ENCODE measurements around the gene NACAD. TPM values are rescaled to one million over a fixed set of nuclear protein-coding genes. Genes with fewer than 3 reads are reported as not detected.
A peak's percentile ranks its signal among the peaks of the same experiment; 100 is the strongest.

NACAD gene
- total RNA-seq, 1 donor from 2014 or later: 21.6 TPM

GRCh38 chr7:45069444-45070253 lies 19.1 kb downstream of the NACAD start:
- peaks cover 12% of the 10 kb centered on the region for H3K36me3 ChIP-seq (ENCODE audit: insufficient read depth, low read length)
- TF ChIP-seq CTCF (IDR thresholded peaks at IDR 0.05; ENCODE audit: insufficient read depth, low read depth, low read length) (no peak), EZH2 (IDR thresholded peaks at IDR 0.05; ENCODE audit: insufficient read depth, low read length) (no peak)
- Mint-ChIP-seq H3K27me3 (ENCODE audit: low read depth, unreplicated experiment) (no peaks in the 10 kb centered on the region), H3K4me1 (ENCODE audit: low read depth, unreplicated experiment) (peaks cover 18% of the 10 kb centered on the region), H3K27ac (ENCODE audit: unreplicated experiment) (no peak overlapping the region), H3K4me3 (ENCODE audit: unreplicated experiment) (no peak overlapping the region), H3K9me3 (ENCODE audit: unreplicated experiment) (no peaks in the 10 kb centered on the region), H3K36me3 (ENCODE audit: low read depth, unreplicated experiment) (peaks cover 19% of the 10 kb centered on the region)
- H3K27ac ChIP-seq (ENCODE audit: low read depth, low read length): no peak overlapping the region
- peaks cover 15% of the 10 kb centered on the region for H3K79me2 ChIP-seq (ENCODE audit: insufficient read depth, low read length)
- H3K9me3 ChIP-seq (ENCODE audit: insufficient read depth, low read depth, low read length): no peaks in the 10 kb centered on the region
- no peaks in the 10 kb centered on the region for H3K4me1 ChIP-seq (ENCODE audit: insufficient read depth, low read length)
- DNase-seq (ENCODE audit: low read depth): no peak
- no peak overlapping the region for H3K4me3 ChIP-seq (ENCODE audit: insufficient read depth, low read depth, low read length)
- H3K4me2 ChIP-seq (ENCODE audit: low read length): no peak overlapping the region
- no peaks in the 10 kb centered on the region for H3K27me3 ChIP-seq (ENCODE audit: insufficient read depth, low read length)
- H3K9ac ChIP-seq (ENCODE audit: low read length): no peak overlapping the region
- H2AFZ ChIP-seq (ENCODE audit: low read depth, low read length): no peak overlapping the region
- H4K20me1 ChIP-seq (ENCODE audit: insufficient read depth, low read length): peaks cover 68% of the 10 kb centered on the region
- no peak for FAIRE-seq

GRCh38 chr7:45068236-45069023 lies 20.3 kb downstream of the NACAD start:
- Histone ChIP-seq H3K9me3 (ENCODE audit: insufficient read depth, low read depth, low read length) (no peaks in the 10 kb centered on the region), H3K4me1 (ENCODE audit: insufficient read depth, low read length) (no peaks in the 10 kb centered on the region), H3K4me3 (ENCODE audit: insufficient read depth, low read depth, low read length) (no peak overlapping the region), H3K4me2 (ENCODE audit: low read length) (no peak overlapping the region), H2AFZ (ENCODE audit: low read depth, low read length) (no peak overlapping the region), H3K79me2 (ENCODE audit: insufficient read depth, low read length) (peaks cover 22% of the 10 kb centered on the region), H3K36me3 (ENCODE audit: insufficient read depth, low read length) (peaks cover 16% of the 10 kb centered on the region), H3K9ac (ENCODE audit: low read length) (no peak overlapping the region), H3K27ac (ENCODE audit: low read depth, low read length) (no peak overlapping the region), H3K27me3 (ENCODE audit: insufficient read depth, low read length) (no peaks in the 10 kb centered on the region), H4K20me1 (ENCODE audit: insufficient read depth, low read length) (peaks cover 79% of the 10 kb centered on the region)
- no peak for FAIRE-seq
- H3K36me3 Mint-ChIP-seq (ENCODE audit: low read depth, unreplicated experiment): peaks cover 24% of the 10 kb centered on the region
- peaks cover 3% of the 10 kb centered on the region for H3K9me3 Mint-ChIP-seq (ENCODE audit: unreplicated experiment)
- peak overlapping the region; percentile 34 for H3K27ac Mint-ChIP-seq (ENCODE audit: unreplicated experiment)
- no peak overlapping the region for H3K4me3 Mint-ChIP-seq (ENCODE audit: unreplicated experiment)
- H3K27me3 Mint-ChIP-seq (ENCODE audit: low read depth, unreplicated experiment): no peaks in the 10 kb centered on the region
- DNase-seq (ENCODE audit: low read depth): no peak
- TF ChIP-seq EZH2 (IDR thresholded peaks at IDR 0.05; ENCODE audit: insufficient read depth, low read length): no peak
- no peak for TF ChIP-seq CTCF (IDR thresholded peaks at IDR 0.05; ENCODE audit: insufficient read depth, low read depth, low read length)
- peaks cover 10% of the 10 kb centered on the region for H3K4me1 Mint-ChIP-seq (ENCODE audit: low read depth, unreplicated experiment)

Data from astrocyte (in vitro differentiated cells and primary cell).